HepG2 (cell line): ENCODE measurements around the gene KANK3. TPM values are rescaled to one million over a fixed set of nuclear protein-coding genes. Genes with fewer than 3 reads are reported as not detected.

Source experiments
- CBX2 ChIP-seq, 2 experiments: fragments of 200-600 bp in 1 of 2; sonication (generic); formaldehyde crosslinking in 1 of 2; IDR thresholded peaks; 2 replicates each; pipeline versions ENCODE4 v1.7.0 to v1.8.1; 2018 to 2022; ENCODE audit warnings: low read depth in 2 of 2, low read length in 1 of 2, mild to moderate bottlenecking in 1 of 2, missing genetic modification reagents in 1 of 2
- ISL2 ChIP-seq: sonication (generic); formaldehyde crosslinking; IDR thresholded peaks from 2 replicates; pipeline ENCODE4 v1.5.0; 2020; ENCODE audit warnings: missing genetic modification reagents
- JUNB ChIP-seq: sonication (generic); formaldehyde crosslinking; IDR thresholded peaks from 2 replicates; pipeline ENCODE4 v1.8.0; 2022; ENCODE audit warnings: missing genetic modification reagents, mild to moderate bottlenecking, borderline replicate concordance
- RBM39 ChIP-seq: fragments of 200-400 bp; formaldehyde crosslinking; IDR thresholded peaks from one replicate; pipeline ENCODE4 v1.6.1; 2018; ENCODE audit warnings: antibody characterized with exemption, mild to moderate bottlenecking, low read depth, low read length; ENCODE audit not compliant: poor library complexity, severe bottlenecking
- RELA ChIP-seq: sonication (generic); formaldehyde crosslinking; IDR thresholded peaks from 2 replicates; pipeline ENCODE4 v1.4.0; 2020; ENCODE audit warnings: missing genetic modification reagents
- SNAPC5 ChIP-seq: sonication (generic); formaldehyde crosslinking; IDR thresholded peaks from 2 replicates; pipeline ENCODE4 v1.8.1; 2023; ENCODE audit warnings: mild to moderate bottlenecking, missing genetic modification reagents, borderline replicate concordance
- SOX6 ChIP-seq, 2 experiments: fragments of 450-650 bp in 1 of 2; sonication (generic) in 1 of 2; formaldehyde crosslinking in 1 of 2; IDR thresholded peaks; 2 replicates each; pipeline versions ENCODE4 v1.4.0 to v1.6.1; 2017 to 2020; ENCODE audit warnings: antibody characterized with exemption in 1 of 2, mild to moderate bottlenecking in 1 of 2, missing genetic modification reagents in 1 of 2
- ZFP36L1 ChIP-seq: sonication (generic); formaldehyde crosslinking; IDR thresholded peaks from 2 replicates; pipeline ENCODE4 v1.8.0; 2022; ENCODE audit warnings: mild to moderate bottlenecking, missing genetic modification reagents, moderate library complexity
- ZNF225 ChIP-seq: sonication (generic); formaldehyde crosslinking; IDR thresholded peaks from 2 replicates; pipeline ENCODE4 v1.4.0; 2020; ENCODE audit warnings: mild to moderate bottlenecking, missing genetic modification reagents
- ZNF441 ChIP-seq: sonication (generic); formaldehyde crosslinking; IDR thresholded peaks from 2 replicates; pipeline ENCODE4 v1.7.0; 2021; ENCODE audit warnings: missing genetic modification reagents, borderline replicate concordance
- ZNF513 ChIP-seq: sonication (generic); formaldehyde crosslinking; conservative IDR thresholded peaks from 2 replicates; pipeline ENCODE4 v1.5.0; 2020; ENCODE audit warnings: missing genetic modification reagents
- ZNF598 ChIP-seq: sonication (generic); formaldehyde crosslinking; IDR thresholded peaks from 2 replicates; pipeline ENCODE4 v1.5.1; 2020; ENCODE audit warnings: mild to moderate bottlenecking, missing genetic modification reagents, borderline replicate concordance
- ZNF687 ChIP-seq: sonication (generic); formaldehyde crosslinking; IDR thresholded peaks from 2 replicates; pipeline ENCODE4 v1.5.1; 2020; ENCODE audit warnings: mild to moderate bottlenecking, missing genetic modification reagents, moderate library complexity
- ZNF780A ChIP-seq: sonication (generic); formaldehyde crosslinking; IDR thresholded peaks from 2 replicates; pipeline ENCODE4 v1.8.0; 2022; ENCODE audit warnings: mild to moderate bottlenecking, missing genetic modification reagents, moderate library complexity
- ZNF788 ChIP-seq: sonication (generic); formaldehyde crosslinking; IDR thresholded peaks from 2 replicates; pipeline ENCODE4 v1.5.0; 2020; ENCODE audit warnings: mild to moderate bottlenecking, missing genetic modification reagents, borderline replicate concordance
- polyA plus RNA-seq, 8 experiments: library from polyadenylated mRNA; depleted of rRNA in 3 of 8; stranded (reverse) in 7 of 8; unstranded in 1 of 8; fragments of >200 nt; fragmentation: Illumina TruSeq in 4 of 8; extraction: Trizol in 4 of 8; gene quantifications; 2 replicates each; pipeline versions ENCODE4 v1.2.1 to v1.2.3, GENCODE V29; 2011 to 2016; ENCODE audit warnings: low read depth in 4 of 8, missing spikeins in 1 of 8, mixed read lengths in 1 of 8; ENCODE audit not compliant: insufficient read depth in 1 of 8
- total RNA-seq, 5 experiments: library from RNA; depleted of rRNA; stranded (reverse); fragments of >200 nt; fragmentation: Illumina TruSeq; extraction: Trizol; gene quantifications; 2 replicates each; pipeline ENCODE4 v1.2.3, GENCODE V29; 2016; ENCODE audit warnings: low read depth in 1 of 5
- TF ChIP-seq, protein P1 (sequence below): sonication (generic); formaldehyde crosslinking; IDR thresholded peaks from 2 replicates; pipeline ENCODE4 v1.5.1; 2020; ENCODE audit warnings: mild to moderate bottlenecking, missing genetic modification reagents, borderline replicate concordance

KANK3 gene
- total and polyA plus RNA-seq, 2 of the 13 experiments (the other 11 are each of a cell fraction or from before 2014, with no cell fraction given): 0.15 to 0.20 TPM

GRCh38 chr19:8361921-8362793 lies 19.1 kb upstream of the KANK3 start (continued):
- TF ChIP-seq ZNF687 (CRISPR knock-in tag) (peak; percentile 94), ZNF788 (CRISPR knock-in tag) (no peak; the same call in 1 of the 2 replicates), ZNF225 (CRISPR knock-in tag) (no peak), RELA (CRISPR knock-in tag) (no peak), CBX2 (IDR thresholded peaks at IDR 0.05; ENCODE audit: low read depth, low read length) (no peak), CBX2 (CRISPR knock-in tag; IDR thresholded peaks at IDR 0.05; ENCODE audit: low read depth) (no peak), ISL2 (CRISPR knock-in tag) (no peak), JUNB (CRISPR knock-in tag) (no peak), ZFP36L1 (CRISPR knock-in tag) (no peak), SOX6 (IDR thresholded peaks at IDR 0.05) (no peak), SOX6 (CRISPR knock-in tag; IDR thresholded peaks at IDR 0.05) (peak; percentile 49), ZNF780A (CRISPR knock-in tag) (no peak), RBM39 (no peak), ZNF598 (CRISPR knock-in tag) (peak; percentile 51; the same call in 1 of the 2 replicates), ZNF513 (CRISPR knock-in tag) (no peak), SNAPC5 (CRISPR knock-in tag) (no peak), ZNF441 (CRISPR knock-in tag) (no peak)
- TF ChIP-seq, protein P1, sequence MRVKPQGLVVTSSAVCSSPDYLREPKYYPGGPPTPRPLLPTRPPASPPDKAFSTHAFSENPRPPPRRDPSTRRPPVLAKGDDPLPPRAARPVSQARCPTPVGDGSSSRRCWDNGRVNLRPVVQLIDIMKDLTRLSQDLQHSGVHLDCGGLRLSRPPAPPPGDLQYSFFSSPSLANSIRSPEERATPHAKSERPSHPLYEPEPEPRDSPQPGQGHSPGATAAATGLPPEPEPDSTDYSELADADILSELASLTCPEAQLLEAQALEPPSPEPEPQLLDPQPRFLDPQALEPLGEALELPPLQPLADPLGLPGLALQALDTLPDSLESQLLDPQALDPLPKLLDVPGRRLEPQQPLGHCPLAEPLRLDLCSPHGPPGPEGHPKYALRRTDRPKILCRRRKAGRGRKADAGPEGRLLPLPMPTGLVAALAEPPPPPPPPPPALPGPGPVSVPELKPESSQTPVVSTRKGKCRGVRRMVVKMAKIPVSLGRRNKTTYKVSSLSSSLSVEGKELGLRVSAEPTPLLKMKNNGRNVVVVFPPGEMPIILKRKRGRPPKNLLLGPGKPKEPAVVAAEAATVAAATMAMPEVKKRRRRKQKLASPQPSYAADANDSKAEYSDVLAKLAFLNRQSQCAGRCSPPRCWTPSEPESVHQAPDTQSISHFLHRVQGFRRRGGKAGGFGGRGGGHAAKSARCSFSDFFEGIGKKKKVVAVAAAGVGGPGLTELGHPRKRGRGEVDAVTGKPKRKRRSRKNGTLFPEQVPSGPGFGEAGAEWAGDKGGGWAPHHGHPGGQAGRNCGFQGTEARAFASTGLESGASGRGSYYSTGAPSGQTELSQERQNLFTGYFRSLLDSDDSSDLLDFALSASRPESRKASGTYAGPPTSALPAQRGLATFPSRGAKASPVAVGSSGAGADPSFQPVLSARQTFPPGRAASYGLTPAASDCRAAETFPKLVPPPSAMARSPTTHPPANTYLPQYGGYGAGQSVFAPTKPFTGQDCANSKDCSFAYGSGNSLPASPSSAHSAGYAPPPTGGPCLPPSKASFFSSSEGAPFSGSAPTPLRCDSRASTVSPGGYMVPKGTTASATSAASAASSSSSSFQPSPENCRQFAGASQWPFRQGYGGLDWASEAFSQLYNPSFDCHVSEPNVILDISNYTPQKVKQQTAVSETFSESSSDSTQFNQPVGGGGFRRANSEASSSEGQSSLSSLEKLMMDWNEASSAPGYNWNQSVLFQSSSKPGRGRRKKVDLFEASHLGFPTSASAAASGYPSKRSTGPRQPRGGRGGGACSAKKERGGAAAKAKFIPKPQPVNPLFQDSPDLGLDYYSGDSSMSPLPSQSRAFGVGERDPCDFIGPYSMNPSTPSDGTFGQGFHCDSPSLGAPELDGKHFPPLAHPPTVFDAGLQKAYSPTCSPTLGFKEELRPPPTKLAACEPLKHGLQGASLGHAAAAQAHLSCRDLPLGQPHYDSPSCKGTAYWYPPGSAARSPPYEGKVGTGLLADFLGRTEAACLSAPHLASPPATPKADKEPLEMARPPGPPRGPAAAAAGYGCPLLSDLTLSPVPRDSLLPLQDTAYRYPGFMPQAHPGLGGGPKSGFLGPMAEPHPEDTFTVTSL (CRISPR knock-in tag): no peak
